HG03045 (cell line): ENCODE data around the gene MAPK10.
"Not testable (repeated sequence)": the region's sequence is repeated elsewhere in the genome, so short reads cannot be mapped to it uniquely, and the experiment has no call there.

Experiments
- ATAC-seq: cut with Tn5 transposase; IDR thresholded peaks from one replicate; pipeline ENCODE4 v1.9.1; 2021; ENCODE audit warnings: mild to moderate bottlenecking, moderate library complexity; ENCODE audit not compliant: unreplicated experiment

MAPK10 gene

GRCh38 chr4:85995361-85995760, 364.5 kb downstream of the MAPK10 start:
- no peak for ATAC-seq

GRCh38 chr4:85994576-85994975, 365.3 kb downstream of the MAPK10 start:
- no peak for ATAC-seq

- ATAC-seq, result no peak
Measured at GRCh38 chr4:85993641-85994040, 366.2 kb downstream of the MAPK10 start.

- ATAC-seq, result no peak
Measured at GRCh38 chr4:85986266-85986665, 373.6 kb downstream of the MAPK10 start.

- ATAC-seq, result peak; percentile 95
Measured at GRCh38 chr4:85979276-85979675, 380.6 kb downstream of the MAPK10 start.

GRCh38 chr4:85970535-85970934, 389.3 kb downstream of the MAPK10 start:
- no peak for ATAC-seq

- ATAC-seq, result no peak
Measured at GRCh38 chr4:85968945-85969819, 390.7 kb downstream of the MAPK10 start.

GRCh38 chr4:85967872-85968271, 392.0 kb downstream of the MAPK10 start:
- no peak for ATAC-seq

GRCh38 chr4:85966373-85966772, 393.5 kb downstream of the MAPK10 start:
- no peak for ATAC-seq

GRCh38 chr4:85965529-85965928, 394.3 kb downstream of the MAPK10 start:
- ATAC-seq, result no peak

- not testable (repeated sequence) for ATAC-seq
Measured at GRCh38 chr4:85965017-85965416, 394.8 kb downstream of the MAPK10 start.

- ATAC-seq, result no peak
Measured at GRCh38 chr4:85964298-85964697, 395.6 kb downstream of the MAPK10 start.

- no peak for ATAC-seq
Measured at GRCh38 chr4:85963231-85963630, 396.6 kb downstream of the MAPK10 start.

GRCh38 chr4:85961887-85962286, 398.0 kb downstream of the MAPK10 start:
- ATAC-seq, result no peak

GRCh38 chr4:85956293-85956945, 403.4 kb downstream of the MAPK10 start:
- no peak for ATAC-seq

GRCh38 chr4:85955620-85956292, 404.1 kb downstream of the MAPK10 start:
- ATAC-seq, result no peak

GRCh38 chr4:85953651-85954018, 406.2 kb downstream of the MAPK10 start:
- no peak for ATAC-seq

- no peak for ATAC-seq
Measured at GRCh38 chr4:85952972-85953650, 406.7 kb downstream of the MAPK10 start.

- ATAC-seq, result no peak
Measured at GRCh38 chr4:85952528-85952927, 407.3 kb downstream of the MAPK10 start.

GRCh38 chr4:85951099-85951498, 408.8 kb downstream of the MAPK10 start:
- no peak for ATAC-seq

- ATAC-seq, result no peak
Measured at GRCh38 chr4:85946821-85947220, 413.0 kb downstream of the MAPK10 start.
